ENCODE measurements around the gene GAK.

Gene GAK

DNA sequence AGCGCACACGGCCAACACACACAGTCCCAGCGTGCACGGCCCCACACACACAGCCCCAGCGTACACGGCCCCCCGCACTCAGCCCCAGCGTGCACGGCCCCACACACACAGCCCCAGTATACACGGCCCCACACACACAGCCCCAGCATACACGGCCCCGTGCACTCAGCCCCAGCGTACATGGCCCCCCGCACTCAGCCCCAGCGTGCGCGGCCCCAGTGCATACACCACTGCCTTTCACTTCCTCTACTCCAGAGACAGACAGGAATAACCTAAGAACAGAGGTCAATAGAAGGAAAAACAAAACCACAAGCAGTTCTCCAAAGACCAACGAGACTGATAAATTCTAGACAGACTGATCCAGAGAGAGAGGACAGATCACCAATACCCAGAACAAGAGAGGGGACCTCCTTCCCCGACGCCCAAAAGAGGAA, 17.1 kb downstream of the GAK start:
- no peaks in the 10 kb centered on the region for H3K27me3 ChIP-seq (ENCODE audit: control insufficient read depth in 1 of 2, insufficient read depth in 2 of 2, low read length in 2 of 2)
- H3K36me3 ChIP-seq (ENCODE audit: insufficient read depth, low read length): peaks cover 26% of the 10 kb centered on the region

DNA sequence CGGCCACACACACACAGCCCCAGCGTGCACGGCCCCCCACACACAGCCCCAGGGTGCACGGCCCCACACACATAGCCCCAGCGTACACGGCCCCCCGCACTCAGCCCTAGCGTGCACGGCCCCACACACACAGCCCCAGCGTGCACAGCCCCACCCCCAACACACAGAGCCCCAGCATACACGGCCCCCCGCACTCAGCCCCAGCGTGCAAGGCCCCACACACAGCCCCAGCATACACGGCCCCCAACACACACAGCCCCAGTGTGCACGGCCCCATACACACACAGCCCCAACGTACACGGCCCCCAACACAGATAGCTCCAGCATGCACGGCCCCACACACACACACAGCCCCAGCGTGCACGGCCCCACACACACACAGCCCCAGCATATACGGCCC, 17.6 kb downstream of the GAK start:
- Histone ChIP-seq H3K9me3 (ENCODE audit: low read length) (no peaks in the 10 kb centered on the region), H3K36me3 (ENCODE audit: insufficient read depth, low read length) (peaks cover 26% of the 10 kb centered on the region), H3K9ac (ENCODE audit: low read length) (no peak overlapping the region), H3K4me1 (ENCODE audit: insufficient read depth, low read length) (peaks cover 7% of the 10 kb centered on the region), H3K27ac (ENCODE audit: low read depth, low read length) (no peak overlapping the region), H3K4me3 (ENCODE audit: low read depth in 1 of 2, low read length in 2 of 2) (no peak overlapping the region), H3K27me3 (ENCODE audit: control insufficient read depth in 1 of 2, insufficient read depth in 2 of 2, low read length in 2 of 2) (no peaks in the 10 kb centered on the region)

More for the DNA sequence above, 17.1 kb downstream of the GAK start:
- Histone ChIP-seq H3K9ac (ENCODE audit: low read length) (no peak overlapping the region), H3K4me3 (ENCODE audit: low read depth in 1 of 2, low read length in 2 of 2) (no peak overlapping the region), H3K27ac (ENCODE audit: low read depth, low read length) (no peak overlapping the region), H3K4me1 (ENCODE audit: insufficient read depth, low read length) (peaks cover 7% of the 10 kb centered on the region), H3K9me3 (ENCODE audit: low read length) (no peaks in the 10 kb centered on the region)

DNA sequence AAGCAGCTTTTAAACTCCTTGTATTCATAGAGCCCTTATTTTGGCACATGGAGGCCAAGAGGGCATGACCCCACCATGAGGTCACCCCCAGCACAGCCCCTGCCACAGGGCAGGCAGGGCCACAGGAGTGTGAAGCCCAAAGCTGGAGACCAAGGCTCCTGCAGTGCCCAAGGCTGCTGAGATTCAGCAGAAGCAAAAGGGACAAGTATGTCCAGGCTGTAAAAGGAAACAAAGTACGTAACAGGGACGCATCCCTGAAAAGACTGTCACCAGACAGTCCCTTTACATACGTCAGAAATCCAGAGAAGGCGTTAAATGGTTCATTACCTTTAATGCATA, 18.9 kb downstream of the GAK start:
- Histone ChIP-seq H3K9ac (ENCODE audit: low read length) (no peak overlapping the region), H3K27ac (ENCODE audit: low read depth, low read length) (no peak overlapping the region), H3K9me3 (ENCODE audit: low read length) (no peaks in the 10 kb centered on the region), H3K36me3 (ENCODE audit: insufficient read depth, low read length) (peaks cover 26% of the 10 kb centered on the region), H3K4me3 (ENCODE audit: low read depth in 1 of 2, low read length in 2 of 2) (no peak overlapping the region), H3K4me1 (ENCODE audit: insufficient read depth, low read length) (peaks cover 7% of the 10 kb centered on the region), H3K27me3 (ENCODE audit: control insufficient read depth in 1 of 2, insufficient read depth in 2 of 2, low read length in 2 of 2) (no peaks in the 10 kb centered on the region)

DNA sequence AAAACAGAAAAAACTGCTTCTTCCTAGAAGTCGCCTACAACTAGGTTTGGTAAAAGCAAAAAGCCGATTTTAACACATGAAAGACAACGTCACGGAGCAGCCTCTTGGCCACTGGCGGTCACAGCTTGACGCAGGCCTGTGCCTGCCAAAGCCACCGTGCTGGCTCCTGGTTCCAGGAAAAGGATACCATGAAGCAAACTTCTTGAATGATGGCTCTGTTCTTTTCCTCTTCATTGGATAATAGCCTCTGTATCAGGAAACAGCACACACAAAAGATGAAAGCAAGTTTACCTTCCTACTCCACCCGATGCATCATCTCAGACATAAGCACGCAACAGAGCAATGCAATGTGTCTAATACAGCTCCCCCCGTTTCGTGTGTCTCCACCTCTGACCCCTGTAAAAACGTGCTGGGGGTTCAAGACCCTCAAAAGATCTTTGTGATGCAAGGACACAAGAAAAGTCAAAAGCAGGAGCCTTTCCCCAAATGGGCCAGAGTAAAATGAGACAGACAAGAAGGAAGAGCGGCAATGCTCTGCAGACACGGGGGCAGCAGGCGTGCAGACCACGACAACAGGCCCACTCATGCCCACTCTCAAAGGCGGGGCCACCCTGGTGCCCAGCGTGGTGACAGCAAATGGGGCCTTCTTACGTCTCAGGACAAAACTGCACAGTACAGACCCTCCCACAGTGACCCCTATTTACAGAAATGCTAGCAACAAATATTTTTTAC, 19.4 kb downstream of the GAK start:
- Histone ChIP-seq H3K36me3 (ENCODE audit: insufficient read depth, low read length) (peaks cover 26% of the 10 kb centered on the region), H3K27ac (ENCODE audit: low read depth, low read length) (no peak overlapping the region), H3K4me1 (ENCODE audit: insufficient read depth, low read length) (peaks cover 7% of the 10 kb centered on the region), H3K4me3 (ENCODE audit: low read depth in 1 of 2, low read length in 2 of 2) (no peak overlapping the region), H3K9me3 (ENCODE audit: low read length) (no peaks in the 10 kb centered on the region), H3K27me3 (ENCODE audit: control insufficient read depth in 1 of 2, insufficient read depth in 2 of 2, low read length in 2 of 2) (no peaks in the 10 kb centered on the region), H3K9ac (ENCODE audit: low read length) (no peak overlapping the region)

DNA sequence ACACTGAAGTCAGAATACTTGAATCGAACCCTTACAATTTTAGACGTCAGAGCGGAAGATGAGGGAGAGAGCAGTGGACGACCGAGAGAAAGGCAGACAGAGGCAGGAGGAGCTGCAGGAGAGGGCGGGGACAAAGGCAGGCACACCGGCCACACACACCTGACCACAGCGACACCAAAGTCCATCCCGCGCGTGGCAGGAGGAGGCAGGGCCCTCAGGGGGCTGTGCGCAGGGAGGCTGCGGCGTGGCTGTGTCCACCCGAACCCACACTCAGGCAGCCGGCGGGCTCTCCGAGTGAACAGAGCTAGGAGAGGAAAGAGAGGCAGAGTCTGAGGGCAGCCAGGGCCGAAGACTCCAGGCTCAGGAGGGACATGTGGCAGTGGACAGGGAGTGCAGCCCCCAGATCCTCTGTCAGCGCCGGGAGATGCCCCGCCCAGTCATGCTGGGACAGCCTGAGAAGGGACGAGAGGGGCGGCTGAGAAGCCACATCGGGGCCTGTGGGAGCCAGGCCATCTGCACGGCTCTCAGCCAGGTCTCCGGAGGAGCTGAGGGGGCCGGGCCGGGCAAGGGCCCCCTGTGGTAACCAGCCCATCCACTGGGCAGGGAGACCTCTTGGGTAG, 20.1 kb downstream of the GAK start:
- no peaks in the 10 kb centered on the region for H3K27me3 ChIP-seq (ENCODE audit: control insufficient read depth in 1 of 2, insufficient read depth in 2 of 2, low read length in 2 of 2)
- H3K9ac ChIP-seq (ENCODE audit: low read length): no peak overlapping the region
- H3K27ac ChIP-seq (ENCODE audit: low read depth, low read length): no peak overlapping the region
- H3K36me3 ChIP-seq (ENCODE audit: insufficient read depth, low read length): peaks cover 29% of the 10 kb centered on the region
- no peak overlapping the region for H3K4me3 ChIP-seq (ENCODE audit: low read depth in 1 of 2, low read length in 2 of 2)
- H3K9me3 ChIP-seq (ENCODE audit: low read length): no peaks in the 10 kb centered on the region
- peaks cover 7% of the 10 kb centered on the region for H3K4me1 ChIP-seq (ENCODE audit: insufficient read depth, low read length)

DNA sequence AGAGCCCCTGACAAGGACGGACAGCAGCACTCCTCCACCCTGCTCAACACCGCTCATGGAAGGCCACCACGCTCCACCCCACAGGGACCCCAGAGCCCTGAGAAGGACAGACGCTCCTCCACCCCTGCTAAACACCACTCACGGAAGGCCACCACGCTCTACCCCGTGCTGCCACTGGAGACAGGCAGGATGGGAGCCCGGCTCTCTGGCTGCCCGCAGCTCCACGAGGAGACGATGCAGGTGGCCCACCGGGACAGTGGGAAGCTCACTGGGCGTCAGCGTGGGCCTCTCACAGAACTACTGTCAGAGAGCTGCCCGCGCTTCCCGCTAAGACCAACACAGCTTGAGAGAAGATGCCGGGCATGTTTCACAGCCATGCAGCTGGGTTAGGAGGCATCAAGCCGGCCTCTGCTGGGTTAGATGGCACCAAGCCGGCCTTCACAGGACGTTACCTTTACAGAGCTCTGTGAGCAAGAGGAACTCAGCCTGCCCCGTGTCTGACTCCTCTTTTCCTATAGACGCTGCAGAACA, 20.8 kb downstream of the GAK start:
- H3K36me3 ChIP-seq (ENCODE audit: insufficient read depth, low read length): peaks cover 31% of the 10 kb centered on the region
- no peaks in the 10 kb centered on the region for H3K9me3 ChIP-seq (ENCODE audit: low read length)
- H3K4me1 ChIP-seq (ENCODE audit: insufficient read depth, low read length): peaks cover 7% of the 10 kb centered on the region
- H3K4me3 ChIP-seq (ENCODE audit: low read depth in 1 of 2, low read length in 2 of 2): no peak overlapping the region
- H3K27me3 ChIP-seq (ENCODE audit: control insufficient read depth in 1 of 2, insufficient read depth in 2 of 2, low read length in 2 of 2): no peaks in the 10 kb centered on the region
- H3K9ac ChIP-seq (ENCODE audit: low read length): no peak overlapping the region
- no peak overlapping the region for H3K27ac ChIP-seq (ENCODE audit: low read depth, low read length)

DNA sequence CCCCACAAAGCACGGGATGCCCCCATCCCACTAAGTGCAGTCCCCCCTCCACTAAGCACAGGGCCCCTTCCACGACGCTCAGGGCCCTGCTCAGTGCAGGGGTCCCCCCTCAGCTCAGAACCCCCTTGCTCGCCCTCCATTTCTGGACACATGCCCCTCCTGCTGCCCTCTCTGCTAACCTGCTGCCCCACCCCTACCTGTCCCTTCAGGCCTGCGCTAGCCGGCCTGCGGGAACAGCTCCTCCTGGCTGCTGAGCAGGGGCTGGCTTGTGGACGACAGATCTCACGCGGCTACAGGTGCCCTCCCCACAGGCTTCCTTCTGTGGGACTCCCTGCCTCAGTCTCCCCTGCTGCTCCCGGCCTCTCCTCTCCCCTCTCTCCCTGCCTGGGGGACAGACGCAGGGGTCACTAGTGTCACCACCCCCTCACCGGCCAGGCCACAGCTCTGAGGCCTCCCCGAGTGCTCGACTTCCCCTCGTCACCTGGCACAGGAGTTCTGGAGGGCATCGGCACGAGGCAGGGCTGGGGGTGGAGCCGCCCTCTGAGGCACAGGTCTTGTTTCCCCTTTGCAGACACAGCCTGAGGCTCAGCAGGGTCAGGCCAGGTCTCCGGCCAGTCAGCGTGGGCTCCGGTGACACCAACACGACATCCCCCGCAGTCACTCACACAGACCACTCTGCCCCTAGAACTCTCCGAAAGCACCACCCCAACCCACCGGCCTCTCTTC, 21.6 kb downstream of the GAK start:
- Histone ChIP-seq H3K27me3 (ENCODE audit: control insufficient read depth in 1 of 2, insufficient read depth in 2 of 2, low read length in 2 of 2) (no peaks in the 10 kb centered on the region), H3K9ac (ENCODE audit: low read length) (no peak overlapping the region), H3K27ac (ENCODE audit: low read depth, low read length) (no peak overlapping the region), H3K9me3 (ENCODE audit: low read length) (no peaks in the 10 kb centered on the region), H3K36me3 (ENCODE audit: insufficient read depth, low read length) (peaks cover 31% of the 10 kb centered on the region), H3K4me3 (ENCODE audit: low read depth in 1 of 2, low read length in 2 of 2) (no peak overlapping the region), H3K4me1 (ENCODE audit: insufficient read depth, low read length) (peaks cover 2% of the 10 kb centered on the region)

DNA sequence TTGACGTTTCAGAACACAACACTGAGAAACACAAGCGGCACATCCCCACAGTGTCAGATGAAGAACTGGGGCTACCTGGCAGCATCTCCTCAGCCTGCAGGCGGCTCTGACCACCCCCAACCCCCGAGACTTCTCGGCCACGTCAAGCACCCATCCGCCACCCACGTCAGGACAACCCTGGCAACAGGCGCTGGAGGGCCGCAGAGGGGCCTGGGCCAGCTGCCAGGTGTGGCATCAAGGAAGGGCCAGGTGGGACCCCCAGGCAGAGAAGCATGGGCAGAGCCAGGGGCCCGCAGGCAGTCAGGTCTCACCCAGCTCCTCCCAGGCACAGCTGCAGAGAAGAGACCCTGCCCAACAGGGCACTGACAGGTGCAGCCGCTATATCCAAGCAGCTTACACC, 22.3 kb downstream of the GAK start:
- H3K4me1 ChIP-seq (ENCODE audit: insufficient read depth, low read length): no peaks in the 10 kb centered on the region
- H3K27ac ChIP-seq (ENCODE audit: low read depth, low read length): no peak overlapping the region
- no peaks in the 10 kb centered on the region for H3K9me3 ChIP-seq (ENCODE audit: low read length)
- H3K4me3 ChIP-seq (ENCODE audit: low read depth in 1 of 2, low read length in 2 of 2): no peak overlapping the region
- H3K9ac ChIP-seq (ENCODE audit: low read length): no peak overlapping the region
- no peaks in the 10 kb centered on the region for H3K27me3 ChIP-seq (ENCODE audit: control insufficient read depth in 1 of 2, insufficient read depth in 2 of 2, low read length in 2 of 2)
- H3K36me3 ChIP-seq (ENCODE audit: insufficient read depth, low read length): peaks cover 31% of the 10 kb centered on the region

DNA sequence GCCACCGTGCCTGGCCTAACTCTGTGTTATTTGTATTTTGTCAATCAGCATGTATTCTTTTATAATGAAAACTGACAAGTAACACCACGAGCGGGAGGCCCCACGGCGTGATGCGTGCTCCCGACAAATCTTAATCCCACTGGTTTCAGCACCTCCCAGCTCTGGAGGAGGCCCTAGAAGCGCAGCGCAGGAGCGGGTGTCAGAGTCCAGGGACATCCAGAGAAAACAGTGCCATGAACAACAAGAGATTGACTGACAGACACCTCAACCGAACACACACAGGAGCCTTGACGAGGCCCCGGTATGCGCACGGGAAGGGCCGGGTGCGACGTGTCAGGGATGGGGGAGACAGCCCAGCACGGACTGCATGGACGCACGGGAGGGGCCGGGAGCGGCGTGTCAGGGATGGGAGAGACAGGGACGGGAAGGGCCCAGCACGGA, 23.0 kb downstream of the GAK start:
- H3K27ac ChIP-seq (ENCODE audit: low read depth, low read length): no peak overlapping the region
- H3K9ac ChIP-seq (ENCODE audit: low read length): no peak overlapping the region
- H3K36me3 ChIP-seq (ENCODE audit: insufficient read depth, low read length): peaks cover 31% of the 10 kb centered on the region
- H3K4me1 ChIP-seq (ENCODE audit: insufficient read depth, low read length): no peaks in the 10 kb centered on the region
- H3K4me3 ChIP-seq (ENCODE audit: low read depth in 1 of 2, low read length in 2 of 2): no peak overlapping the region
- H3K27me3 ChIP-seq (ENCODE audit: control insufficient read depth in 1 of 2, insufficient read depth in 2 of 2, low read length in 2 of 2): no peaks in the 10 kb centered on the region
- no peaks in the 10 kb centered on the region for H3K9me3 ChIP-seq (ENCODE audit: low read length)

DNA sequence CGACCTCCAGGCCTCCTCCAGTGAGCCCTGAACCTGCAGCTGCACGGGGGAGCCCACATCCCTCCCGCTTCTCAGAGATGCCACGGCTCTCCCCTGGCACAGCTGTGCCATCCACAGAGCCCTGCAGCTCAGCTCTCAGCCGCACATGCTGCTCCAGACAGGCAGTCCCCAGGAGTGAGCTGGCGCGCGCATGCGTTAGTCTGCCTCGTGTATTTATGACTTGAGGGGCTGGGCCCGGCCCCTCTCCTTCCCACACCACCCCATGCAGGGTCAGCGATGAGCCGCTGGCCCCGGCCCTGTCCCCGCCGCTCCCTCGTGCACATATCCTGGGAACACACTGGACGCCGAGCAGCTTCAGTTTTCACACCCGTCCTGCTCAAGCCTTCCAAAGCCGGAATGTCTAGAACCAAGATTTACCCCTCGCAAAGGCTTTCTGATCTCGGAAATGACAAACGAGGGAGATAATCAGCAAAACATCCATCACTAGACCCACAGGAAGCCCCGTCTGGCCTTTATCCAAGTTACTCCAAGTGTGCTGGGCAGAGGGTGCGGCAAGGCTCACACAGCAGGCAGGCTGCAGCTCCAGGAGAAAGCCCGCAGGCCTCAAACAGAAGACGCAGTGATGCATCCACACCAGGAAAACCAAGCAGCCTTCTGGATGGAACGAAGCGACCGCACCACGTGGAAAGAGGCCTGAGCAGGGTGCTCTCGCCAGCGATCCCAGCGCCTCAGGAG, 24.3 kb downstream of the GAK start:
- Histone ChIP-seq H3K36me3 (ENCODE audit: insufficient read depth, low read length) (peaks cover 31% of the 10 kb centered on the region), H3K27me3 (ENCODE audit: control insufficient read depth in 1 of 2, insufficient read depth in 2 of 2, low read length in 2 of 2) (no peaks in the 10 kb centered on the region), H3K9me3 (ENCODE audit: low read length) (no peaks in the 10 kb centered on the region), H3K4me3 (ENCODE audit: low read depth in 1 of 2, low read length in 2 of 2) (no peak overlapping the region), H3K4me1 (ENCODE audit: insufficient read depth, low read length) (no peaks in the 10 kb centered on the region), H3K9ac (ENCODE audit: low read length) (no peak overlapping the region), H3K27ac (ENCODE audit: low read depth, low read length) (no peak overlapping the region)

DNA sequence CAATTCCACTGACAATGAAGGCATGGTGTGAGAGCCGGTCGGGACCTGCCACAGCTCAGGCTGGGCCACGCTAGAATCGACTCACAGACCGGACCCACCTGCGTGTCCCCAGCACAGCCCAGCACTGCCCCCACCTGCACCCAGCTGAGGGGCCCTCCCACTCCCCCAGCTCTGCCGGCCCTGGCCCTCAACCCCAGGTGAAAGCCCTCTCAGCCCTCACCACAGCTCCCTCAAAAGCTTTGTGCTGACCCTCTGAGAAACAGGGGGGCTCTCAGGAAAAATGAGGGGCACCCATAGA, 25.1 kb downstream of the GAK start:
- no peak overlapping the region for H3K27ac ChIP-seq (ENCODE audit: low read depth, low read length)
- no peaks in the 10 kb centered on the region for H3K9me3 ChIP-seq (ENCODE audit: low read length)
- no peak overlapping the region for H3K4me3 ChIP-seq (ENCODE audit: low read depth in 1 of 2, low read length in 2 of 2)
- H3K27me3 ChIP-seq (ENCODE audit: control insufficient read depth in 1 of 2, insufficient read depth in 2 of 2, low read length in 2 of 2): no peaks in the 10 kb centered on the region
- no peak overlapping the region for H3K9ac ChIP-seq (ENCODE audit: low read length)
- H3K4me1 ChIP-seq (ENCODE audit: insufficient read depth, low read length): no peaks in the 10 kb centered on the region
- peaks cover 23% of the 10 kb centered on the region for H3K36me3 ChIP-seq (ENCODE audit: insufficient read depth, low read length)
